G401 (cell line): ENCODE measurements around the gene CFAP58. TPM values are rescaled to one million over a fixed set of nuclear protein-coding genes. Genes with fewer than 3 reads are reported as not detected.

Source experiments
- DNase-seq: peaks from one replicate; pipeline ENCODE4 v3.0.0-alpha.2; 2015; ENCODE audit warnings: low spot score
- in situ Hi-C: cut with HindIII; loops from 2 replicates; pipeline ENCODE4 v1.10.0; 2016; ENCODE audit warnings: low sequenced_read_pairs, mixed read lengths
- total RNA-seq: library from RNA; depleted of rRNA; stranded (reverse); fragments of >200 nt; shearing (Covaris generic); gene quantifications from 2 replicates; pipeline ENCODE4 v1.2.3, GENCODE V29; 2014

CFAP58 gene
- total RNA-seq, 1 experiment from 2014 or later: 0.37 TPM

- DNase-seq: no peak
- in situ Hi-C loops: no loop called here
Measured at GRCh38 chr10:104332243-104333031, 21.2 kb upstream of the CFAP58 start.

- in situ Hi-C loops: no loop called here
- no peak for DNase-seq
Measured at GRCh38 chr10:104333032-104333727, 20.5 kb upstream of the CFAP58 start.

GRCh38 chr10:104333728-104334373, 19.8 kb upstream of the CFAP58 start:
- no peak for DNase-seq
- in situ Hi-C loops: no loop called here

- in situ Hi-C loops: no loop called here
Measured at GRCh38 chr10:104334561-104334960, 19.1 kb upstream of the CFAP58 start.

GRCh38 chr10:104334965-104335650, 18.5 kb upstream of the CFAP58 start:
- DNase-seq: no peak

More at GRCh38 chr10:104334561-104334960, 19.1 kb upstream of the CFAP58 start:
- DNase-seq: no peak

GRCh38 chr10:104336821-104337467, 16.7 kb upstream of the CFAP58 start:
- in situ Hi-C loops: no loop called here
- DNase-seq: no peak

More at GRCh38 chr10:104334965-104335650, 18.5 kb upstream of the CFAP58 start:
- in situ Hi-C loops: no loop called here

GRCh38 chr10:104337521-104337984, 16.1 kb upstream of the CFAP58 start:
- DNase-seq: no peak
- in situ Hi-C loops: no loop called here

- peak; percentile 39 for DNase-seq
- in situ Hi-C loops: no loop called here
Measured at GRCh38 chr10:104337985-104338735, 15.5 kb upstream of the CFAP58 start, which contains the start of gene ITPRIP. TSS of gene ITPRIP (minus strand) at chr10:104338465. CDS start at chr10:104316051, 22,414 bp downstream.

- in situ Hi-C loops: no loop called here
- DNase-seq: no peak
Measured at GRCh38 chr10:104339469-104340110, 14.0 kb upstream of the CFAP58 start.

- DNase-seq: no peak
- in situ Hi-C loops: no loop called here
Measured at GRCh38 chr10:104340111-104340526, 13.5 kb upstream of the CFAP58 start.

GRCh38 chr10:104340641-104341040, 13.0 kb upstream of the CFAP58 start:
- in situ Hi-C loops: no loop called here
- no peak for DNase-seq

GRCh38 chr10:104342941-104343411, 10.7 kb upstream of the CFAP58 start:
- DNase-seq: no peak
- in situ Hi-C loops: no loop called here

GRCh38 chr10:104344219-104344618, 9.4 kb upstream of the CFAP58 start:
- DNase-seq: no peak
- in situ Hi-C loops: no loop called here

- in situ Hi-C loops: no loop called here
- DNase-seq: no peak
Measured at GRCh38 chr10:104345515-104345914, 8.1 kb upstream of the CFAP58 start.

GRCh38 chr10:104345941-104346340, 7.7 kb upstream of the CFAP58 start:
- in situ Hi-C loops: no loop called here

GRCh38 chr10:104347295-104348045, 6.2 kb upstream of the CFAP58 start:
- no peak for DNase-seq
- in situ Hi-C loops: no loop called here

More at GRCh38 chr10:104345941-104346340, 7.7 kb upstream of the CFAP58 start:
- DNase-seq: no peak

GRCh38 chr10:104348601-104349000, 5.0 kb upstream of the CFAP58 start:
- DNase-seq: no peak
- in situ Hi-C loops: no loop called here
